IMR-90 (cell line): ENCODE data around the gene MFNG.

ENCODE experiments used
- CEBPB ChIP-seq: IDR thresholded peaks from 2 replicates; pipeline ENCODE4 v1.6.1; 2012; ENCODE audit warnings: low read depth, low read length, improper control_type of control experiment
- CHD1 ChIP-seq: IDR thresholded peaks from 2 replicates; pipeline ENCODE4 v1.6.1; 2012; ENCODE audit warnings: low read depth, low read length, improper control_type of control experiment
- CTCF ChIP-seq: conservative IDR thresholded peaks from 2 replicates; pipeline ENCODE4 v1.5.1; 2012; ENCODE audit warnings: mild to moderate bottlenecking, low read depth, low read length, improper control_type of control experiment
- POLR2A ChIP-seq: IDR thresholded peaks from 2 replicates; pipeline ENCODE4 v1.6.1; 2012; ENCODE audit warnings: mild to moderate bottlenecking, low read depth, low read length
- SMC3 ChIP-seq: fragments of 150-350 bp; IDR thresholded peaks from 2 replicates; pipeline ENCODE4 v1.6.1; 2016; ENCODE audit warnings: low read depth, mild to moderate bottlenecking, antibody characterized with exemption, low read length, moderate library complexity

- no peak for TF ChIP-seq POLR2A
- no peak for TF ChIP-seq CTCF
- TF ChIP-seq SMC3 = no peak
- no peak for TF ChIP-seq CHD1
- TF ChIP-seq CEBPB = no peak
Measured at GRCh38 chr22:37435970-37436603, 50.1 kb downstream of the MFNG start.
